HG03139 (cell line): Measurements from ENCODE around the gene NECAB2.

Experiments used
- ATAC-seq: cut with Tn5 transposase; IDR thresholded peaks from one replicate; pipeline ENCODE4 v1.9.1; 2021; ENCODE audit not compliant: unreplicated experiment

NECAB2 gene

DNA sequence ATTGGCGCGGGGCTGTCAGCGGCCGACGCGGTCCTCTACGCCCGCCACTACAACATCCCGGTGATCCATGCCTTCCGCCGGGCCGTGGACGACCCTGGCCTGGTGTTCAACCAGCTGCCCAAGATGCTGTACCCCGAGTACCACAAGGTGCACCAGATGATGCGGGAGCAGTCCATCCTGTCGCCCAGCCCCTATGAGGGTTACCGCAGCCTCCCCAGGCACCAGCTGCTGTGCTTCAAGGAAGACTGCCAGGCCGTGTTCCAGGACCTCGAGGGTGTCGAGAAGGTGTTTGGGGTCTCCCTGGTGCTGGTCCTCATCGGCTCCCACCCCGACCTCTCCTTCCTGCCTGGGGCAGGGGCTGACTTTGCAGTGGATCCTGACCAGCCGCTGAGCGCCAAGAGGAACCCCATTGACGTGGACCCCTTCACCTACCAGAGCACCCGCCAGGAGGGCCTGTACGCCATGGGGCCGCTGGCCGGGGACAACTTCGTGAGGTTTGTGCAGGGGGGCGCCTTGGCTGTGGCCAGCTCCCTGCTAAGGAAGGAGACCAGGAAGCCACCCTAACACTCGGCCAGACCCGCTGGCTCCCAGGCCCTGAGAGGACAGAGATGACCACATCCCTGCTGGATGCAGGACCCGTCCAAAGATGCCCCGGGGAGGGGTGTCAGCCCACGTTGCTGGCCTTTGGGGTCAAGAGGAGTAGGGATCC, 2.4 kb upstream of the NECAB2 start:
- no peak for ATAC-seq

- ATAC-seq = no peak
These were observed 1.8 kb upstream of the NECAB2 start for GRCh38 chr16:83966153-83966696.

- no peak for ATAC-seq
These were observed 953 bp upstream of the NECAB2 start for GRCh38 chr16:83967091-83967490.

GRCh38 chr16:83968306-83968851, 335 bp downstream of the NECAB2 start:
- no peak for ATAC-seq

DNA sequence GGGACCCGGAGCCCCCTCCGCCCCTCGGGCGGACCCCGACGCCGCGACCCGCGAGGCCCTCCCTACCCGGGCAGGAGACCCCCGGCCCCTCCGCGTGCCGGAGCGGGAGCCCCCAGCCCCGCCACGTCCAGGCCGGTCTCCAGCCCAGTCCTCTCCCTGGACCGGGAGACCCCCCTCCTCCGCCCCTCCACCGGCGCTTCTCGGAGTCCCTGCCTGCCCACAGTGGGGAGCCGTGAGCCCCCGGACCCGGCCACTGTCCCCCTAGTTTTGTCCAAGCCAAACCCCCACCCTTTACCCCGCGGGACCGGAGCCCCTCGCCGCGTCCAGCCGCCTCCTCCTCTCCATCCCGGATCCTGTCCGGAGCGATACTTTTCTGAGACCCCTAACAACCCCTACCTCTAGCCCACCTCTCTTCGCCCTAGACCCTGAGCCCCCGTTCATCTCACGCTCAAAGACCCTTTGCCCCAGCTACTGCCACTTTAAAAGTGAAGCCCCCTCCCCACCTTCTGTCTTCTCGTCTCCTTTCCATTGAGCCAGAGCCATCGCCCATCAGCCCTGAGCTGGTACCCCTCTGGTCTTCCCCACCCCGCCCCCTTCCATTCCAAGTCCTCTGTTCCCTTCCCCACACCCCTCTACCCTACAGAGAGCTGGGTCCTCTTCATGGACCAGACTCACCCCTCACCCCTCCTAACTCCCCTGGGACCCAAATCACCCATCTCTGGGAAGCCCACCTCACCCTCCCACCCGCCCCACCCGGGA, 1.0 kb downstream of the NECAB2 start:
- ATAC-seq = no peak

- ATAC-seq = no peak
These were observed 1.9 kb downstream of the NECAB2 start for GRCh38 chr16:83969771-83970429.

DNA sequence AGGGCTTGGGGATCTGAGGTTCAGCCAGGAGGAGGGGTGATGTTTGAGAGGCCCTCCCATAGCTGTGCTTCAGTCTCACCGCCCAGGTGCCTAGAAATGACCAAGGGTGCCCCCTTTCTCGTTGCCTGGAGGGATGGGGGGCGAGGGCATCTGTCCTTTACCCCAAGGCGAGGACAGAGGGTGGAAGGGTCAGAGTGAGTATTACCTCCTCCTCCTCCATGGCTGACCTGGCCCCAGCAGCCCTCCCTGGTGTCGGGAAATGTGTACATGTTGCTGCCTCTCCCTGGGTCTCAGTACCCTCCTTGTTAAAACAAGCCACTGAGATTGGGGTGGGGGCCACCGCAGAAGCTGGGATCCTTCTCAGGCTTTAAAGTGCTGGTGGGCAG, 2.4 kb downstream of the NECAB2 start:
- no peak for ATAC-seq

DNA sequence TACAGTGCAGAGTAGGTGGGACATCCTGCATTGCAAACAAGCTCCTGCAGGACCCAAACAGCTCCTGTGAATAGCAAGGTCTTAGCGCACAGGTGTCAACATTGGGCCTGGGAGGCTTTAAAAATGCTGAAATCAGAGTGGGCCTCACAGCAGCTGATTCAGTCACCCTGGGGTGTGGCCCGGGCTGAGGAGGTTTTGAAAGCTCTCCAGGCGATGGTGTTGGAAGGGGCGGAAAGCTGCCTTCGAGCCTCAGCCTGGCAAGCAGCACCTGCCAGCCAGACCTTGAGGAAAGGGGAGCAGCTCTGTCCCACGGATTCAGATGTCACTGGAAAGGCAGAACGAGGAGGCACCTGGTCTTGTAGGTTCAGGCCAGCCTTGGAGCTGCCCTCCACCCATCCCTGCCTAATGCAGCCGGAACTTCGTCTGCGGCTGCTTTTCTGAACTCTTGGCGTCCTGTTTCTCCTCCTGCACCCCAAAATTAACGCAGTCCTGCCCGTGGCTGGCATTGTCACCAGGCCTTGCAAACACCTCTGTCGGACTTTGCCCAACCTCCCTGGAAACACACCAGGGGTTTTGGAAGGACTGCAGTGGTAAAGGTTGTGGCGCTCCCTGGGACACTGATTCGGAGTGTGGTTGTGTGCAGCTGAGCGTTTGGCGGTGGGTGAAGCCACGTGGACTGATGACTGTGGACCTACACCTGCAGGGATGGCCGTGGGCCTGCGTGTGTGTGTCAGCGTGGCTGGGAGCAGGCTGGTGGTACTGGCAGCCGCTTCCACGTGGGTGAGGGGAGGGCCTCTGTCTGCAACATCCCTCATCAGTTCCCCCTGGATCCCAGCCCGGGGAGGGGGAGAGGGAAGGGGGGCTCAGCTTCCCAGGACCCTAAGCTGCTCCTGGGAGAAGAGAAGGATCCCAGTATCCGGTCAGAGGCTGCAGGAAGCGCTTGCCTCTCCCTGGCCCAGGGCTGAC, 3.4 kb downstream of the NECAB2 start:
- no peak for ATAC-seq

DNA sequence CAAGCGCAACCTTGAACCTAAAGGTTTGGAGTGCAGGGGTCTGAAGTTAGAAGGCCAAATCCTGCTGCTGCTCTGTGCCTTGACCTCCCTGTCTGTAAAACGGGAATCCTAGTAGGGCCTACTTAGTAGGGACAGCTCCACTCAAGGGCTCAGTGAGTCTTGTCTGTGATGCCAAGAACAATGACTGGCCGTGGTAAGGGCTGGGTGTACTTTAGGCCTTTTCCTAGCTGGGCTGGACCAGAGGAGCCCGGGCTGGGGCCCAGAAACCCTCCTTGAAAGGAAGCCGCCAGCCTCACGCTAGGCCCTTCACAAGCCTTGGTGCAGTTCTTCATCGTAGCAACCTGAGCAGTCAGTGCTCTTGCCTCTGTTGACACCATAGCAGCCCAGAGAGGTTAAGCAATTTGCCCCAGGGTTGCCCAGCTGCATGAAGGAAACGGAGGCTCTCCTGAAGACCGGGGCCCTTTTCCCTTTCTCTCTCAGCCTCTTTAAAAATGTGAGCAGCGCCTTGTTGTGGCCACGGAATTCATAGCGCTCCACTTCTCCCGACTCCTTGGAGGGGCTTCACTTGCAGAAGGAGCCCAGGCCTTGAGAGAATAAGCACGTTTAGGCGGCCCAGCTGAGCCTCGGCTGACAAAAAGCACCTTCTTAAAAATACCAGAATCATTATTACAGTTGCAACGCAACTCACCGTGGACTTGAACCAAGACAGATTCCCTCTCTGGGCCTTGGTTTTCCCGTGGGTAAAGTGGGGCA, 4.4 kb downstream of the NECAB2 start:
- ATAC-seq = no peak

DNA sequence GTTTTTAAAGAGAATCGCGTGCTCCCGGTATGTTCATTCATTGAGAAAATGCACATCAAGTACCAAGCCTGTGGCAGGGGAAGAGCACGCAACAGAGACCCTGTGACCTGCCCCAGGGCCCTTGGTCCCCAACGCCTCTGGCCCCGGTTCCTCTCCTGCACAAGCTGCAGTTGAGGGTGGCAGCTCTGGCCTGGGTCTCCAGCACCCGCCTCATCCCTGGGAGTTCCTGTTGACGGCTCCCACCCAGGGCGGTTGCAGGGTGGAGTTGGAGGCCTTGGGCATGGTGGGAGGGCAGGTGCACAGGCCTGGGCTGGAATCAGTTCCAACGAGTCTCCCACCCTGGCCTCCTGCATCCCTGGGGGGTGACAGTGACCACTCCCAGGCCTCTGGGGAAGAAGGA, 5.0 kb downstream of the NECAB2 start:
- ATAC-seq = no peak

DNA sequence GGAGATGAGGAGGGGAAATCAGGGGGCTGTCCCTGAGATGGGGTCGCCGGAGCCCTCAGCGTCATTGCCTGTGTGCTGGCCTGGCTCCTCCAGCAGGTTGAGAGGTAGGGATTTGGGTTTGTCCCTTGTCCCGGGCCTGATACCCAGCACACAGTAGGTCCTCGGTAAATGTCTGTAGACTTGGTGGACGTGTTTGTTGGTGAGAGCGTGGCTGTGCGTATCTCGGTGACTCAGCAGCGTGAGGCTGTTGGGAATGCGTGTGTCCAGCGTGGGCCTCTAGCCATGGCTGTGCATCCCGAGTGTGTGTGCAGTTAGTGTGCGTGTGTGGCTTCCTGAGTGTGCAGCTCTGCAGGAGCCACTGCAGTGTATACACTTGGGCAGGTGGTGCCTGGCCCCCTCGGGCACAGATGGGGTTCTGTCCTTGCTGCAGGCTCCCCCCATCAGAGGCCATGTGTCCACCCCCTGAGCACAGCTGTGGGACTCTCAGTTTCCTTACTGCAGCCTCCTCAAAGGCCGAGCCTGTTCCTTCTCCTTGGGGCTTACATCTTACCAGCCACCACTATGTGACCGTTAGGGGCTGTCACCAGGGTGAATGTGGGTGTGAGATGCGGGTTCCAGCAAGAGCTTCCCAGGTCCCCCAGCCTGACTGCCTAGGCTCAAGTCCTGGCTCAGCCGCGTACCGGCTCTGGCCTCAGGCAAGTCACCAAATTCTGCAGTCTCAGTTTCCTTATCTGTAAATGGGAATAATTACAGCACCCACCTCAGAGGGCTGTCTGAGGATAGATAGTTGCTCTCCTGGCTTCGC, 5.7 kb downstream of the NECAB2 start:
- no peak for ATAC-seq

GRCh38 chr16:83974475-83974874, 6.4 kb downstream of the NECAB2 start:
- no peak for ATAC-seq

- no peak for ATAC-seq
These were observed 7.7 kb downstream of the NECAB2 start for GRCh38 chr16:83975590-83976260.

GRCh38 chr16:83977056-83977815, 9.2 kb downstream of the NECAB2 start:
- no peak for ATAC-seq

GRCh38 chr16:83978401-83978904, 10.4 kb downstream of the NECAB2 start:
- ATAC-seq = no peak

- no peak for ATAC-seq
These were observed 11.4 kb downstream of the NECAB2 start for GRCh38 chr16:83979441-83979840.

- no peak for ATAC-seq
These were observed 12.8 kb downstream of the NECAB2 start for GRCh38 chr16:83980794-83981193.
